ENCODE measurements around the gene ERICH3. TPM values are rescaled to one million over a fixed set of nuclear protein-coding genes. Genes with fewer than 3 reads are reported as not detected.
A peak's percentile ranks its signal among the peaks of the same experiment; 100 is the strongest.

The ERICH3 gene
- total RNA-seq, 1 experiment from 2014 or later = not detected

DNA sequence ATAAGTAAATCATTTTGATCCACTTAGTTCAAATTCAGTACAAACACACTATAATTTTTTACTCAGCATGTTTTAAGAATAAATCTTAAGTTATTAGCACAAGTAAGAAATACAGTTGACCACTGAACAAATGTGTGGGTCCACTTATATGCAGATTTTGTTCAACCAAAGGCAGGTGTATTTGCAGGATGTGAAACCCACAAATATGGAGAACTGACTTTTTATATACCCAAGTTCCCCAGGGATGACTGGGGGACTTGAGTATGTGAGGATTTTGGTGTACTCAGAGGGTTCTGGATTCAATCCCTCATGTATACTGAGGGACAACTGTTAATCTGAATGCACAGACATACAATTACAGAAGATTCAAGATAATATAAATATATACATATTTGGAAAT lies 25.7 kb upstream of the ERICH3 start:
- Histone ChIP-seq H3K9me3 (ENCODE audit: insufficient read depth, low read depth) (no peaks in the 10 kb centered on the region; the same call in 1 of the 2 replicates), H3F3A (ENCODE audit: insufficient read depth, low read depth) (no peaks in the 10 kb centered on the region), H3K27me3 (ENCODE audit: insufficient read depth, low read depth) (no peaks in the 10 kb centered on the region), H3K79me2 (ENCODE audit: low read depth) (no peaks in the 10 kb centered on the region), H4K20me1 (ENCODE audit: insufficient read depth) (no peaks in the 10 kb centered on the region), H3K27ac (no peak overlapping the region), H3K4me1 (replicated peaks; ENCODE audit: insufficient read depth) (no peaks in the 10 kb centered on the region), H3K36me3 (ENCODE audit: low read depth) (no peaks in the 10 kb centered on the region), H3K9me2 (ENCODE audit: insufficient read depth) (no peaks in the 10 kb centered on the region; the same call in 1 of the 2 replicates), H2AFZ (no peak overlapping the region), H3K4me3 (no peak overlapping the region), H3K4me2 (no peak overlapping the region)
- no peak for DNase-seq
- BruUV-seq (replicated peaks) = no TSS peak
- TF ChIP-seq, protein P1, sequence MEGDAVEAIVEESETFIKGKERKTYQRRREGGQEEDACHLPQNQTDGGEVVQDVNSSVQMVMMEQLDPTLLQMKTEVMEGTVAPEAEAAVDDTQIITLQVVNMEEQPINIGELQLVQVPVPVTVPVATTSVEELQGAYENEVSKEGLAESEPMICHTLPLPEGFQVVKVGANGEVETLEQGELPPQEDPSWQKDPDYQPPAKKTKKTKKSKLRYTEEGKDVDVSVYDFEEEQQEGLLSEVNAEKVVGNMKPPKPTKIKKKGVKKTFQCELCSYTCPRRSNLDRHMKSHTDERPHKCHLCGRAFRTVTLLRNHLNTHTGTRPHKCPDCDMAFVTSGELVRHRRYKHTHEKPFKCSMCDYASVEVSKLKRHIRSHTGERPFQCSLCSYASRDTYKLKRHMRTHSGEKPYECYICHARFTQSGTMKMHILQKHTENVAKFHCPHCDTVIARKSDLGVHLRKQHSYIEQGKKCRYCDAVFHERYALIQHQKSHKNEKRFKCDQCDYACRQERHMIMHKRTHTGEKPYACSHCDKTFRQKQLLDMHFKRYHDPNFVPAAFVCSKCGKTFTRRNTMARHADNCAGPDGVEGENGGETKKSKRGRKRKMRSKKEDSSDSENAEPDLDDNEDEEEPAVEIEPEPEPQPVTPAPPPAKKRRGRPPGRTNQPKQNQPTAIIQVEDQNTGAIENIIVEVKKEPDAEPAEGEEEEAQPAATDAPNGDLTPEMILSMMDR (conservative IDR thresholded peaks at IDR 0.05) = no peak
- TF ChIP-seq EZH2 (IDR thresholded peaks at IDR 0.05; ENCODE audit: low read depth) = no peak
- CTCF ChIA-PET = no interaction called here
- intact Hi-C loops (cut with micrococcal nuclease; ENCODE audit: unreplicated experiment) = no loop called here
- POLR2A ChIA-PET (ENCODE audit: unreplicated experiment) = no interaction called here

DNA sequence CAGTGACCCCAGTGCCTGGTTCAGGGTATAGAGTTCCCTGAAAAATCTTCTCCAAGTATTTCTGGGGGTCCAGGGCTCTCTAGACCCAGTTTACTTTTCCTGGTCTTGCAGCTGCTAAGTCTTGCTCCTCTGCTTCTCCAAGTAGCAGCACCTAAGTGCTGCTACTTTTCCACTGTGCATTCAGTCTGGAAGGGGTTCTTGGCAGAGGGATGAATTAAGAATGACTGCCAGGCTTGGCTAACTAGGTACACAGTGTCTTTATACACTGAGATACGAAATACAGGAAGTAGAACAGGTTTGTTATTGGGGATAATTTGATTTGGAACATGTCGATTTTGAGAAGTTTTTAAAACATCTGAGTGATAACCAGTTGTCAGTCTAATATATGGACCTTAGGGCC lies 24.2 kb upstream of the ERICH3 start:
- DNase-seq = no peak
- Histone ChIP-seq H4K20me1 (ENCODE audit: insufficient read depth) (no peaks in the 10 kb centered on the region), H3K4me1 (replicated peaks; ENCODE audit: insufficient read depth) (peaks cover 12% of the 10 kb centered on the region), H3K79me2 (ENCODE audit: low read depth) (no peaks in the 10 kb centered on the region), H3K36me3 (ENCODE audit: low read depth) (no peaks in the 10 kb centered on the region), H3K4me3 (no peak overlapping the region), H3K4me2 (no peak overlapping the region), H2AFZ (no peak overlapping the region), H3K27ac (no peak overlapping the region), H3K27me3 (ENCODE audit: insufficient read depth, low read depth) (no peaks in the 10 kb centered on the region), H3F3A (ENCODE audit: insufficient read depth, low read depth) (peaks cover 7% of the 10 kb centered on the region; the same call in 1 of the 2 replicates), H3K9me3 (ENCODE audit: insufficient read depth, low read depth) (no peaks in the 10 kb centered on the region), H3K9me2 (ENCODE audit: insufficient read depth) (no peaks in the 10 kb centered on the region; the same call in 1 of the 2 replicates)
- no peak for TF ChIP-seq EZH2 (IDR thresholded peaks at IDR 0.05; ENCODE audit: low read depth)
- ChIA-PET POLR2A (ENCODE audit: unreplicated experiment) (no interaction called here), CTCF (no interaction called here)
- no TSS peak for BruUV-seq (replicated peaks)
- intact Hi-C loops (cut with micrococcal nuclease; ENCODE audit: unreplicated experiment) = no loop called here

DNA sequence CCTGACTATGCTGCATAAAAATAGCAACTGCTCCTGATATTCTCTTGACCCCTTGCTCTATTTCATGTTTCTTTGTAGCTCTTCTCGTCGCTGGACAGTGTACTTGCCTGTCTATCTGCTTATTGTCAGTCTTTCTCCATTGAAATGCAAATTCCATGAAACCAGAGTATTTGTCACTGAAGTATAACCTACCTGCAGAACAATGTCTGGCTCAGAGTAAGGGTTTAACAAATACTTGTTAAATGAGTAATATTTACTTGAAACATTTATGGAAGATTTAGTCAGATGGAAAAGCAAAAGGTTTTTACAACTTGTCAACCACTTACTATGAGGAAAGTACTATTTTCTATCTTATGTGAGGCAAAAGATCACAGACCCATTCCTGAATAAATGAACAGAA lies 19.9 kb upstream of the ERICH3 start:
- Histone ChIP-seq H3K4me2 (peak overlapping the region; percentile 14), H3K27ac (peak overlapping the region; percentile 39), H3K27me3 (ENCODE audit: insufficient read depth, low read depth) (no peaks in the 10 kb centered on the region), H2AFZ (no peak overlapping the region), H3K36me3 (ENCODE audit: low read depth) (no peaks in the 10 kb centered on the region), H3F3A (ENCODE audit: insufficient read depth, low read depth) (peaks cover 7% of the 10 kb centered on the region; the same call in 1 of the 2 replicates), H3K9me3 (ENCODE audit: insufficient read depth, low read depth) (no peaks in the 10 kb centered on the region), H3K4me3 (no peak overlapping the region), H3K79me2 (ENCODE audit: low read depth) (no peaks in the 10 kb centered on the region), H3K9me2 (ENCODE audit: insufficient read depth) (no peaks in the 10 kb centered on the region), H4K20me1 (ENCODE audit: insufficient read depth) (no peaks in the 10 kb centered on the region), H3K4me1 (replicated peaks; ENCODE audit: insufficient read depth) (peaks cover 12% of the 10 kb centered on the region)
- peak; percentile 3 to 83 for DNase-seq
- POLR2A ChIA-PET (ENCODE audit: unreplicated experiment) = no interaction called here
- intact Hi-C loops (cut with micrococcal nuclease; ENCODE audit: unreplicated experiment) = loop anchor here (5.0 kb wide), 2 partner anchors 39 to 191 kb away; partner anchors contain the start of genes CRYZ and TYW3
- no TSS peak for BruUV-seq (replicated peaks)
- TF ChIP-seq, protein P1 (conservative IDR thresholded peaks at IDR 0.05) = no peak
- TF ChIP-seq EZH2 (IDR thresholded peaks at IDR 0.05; ENCODE audit: low read depth) = no peak
- CTCF ChIA-PET = no interaction called here

DNA sequence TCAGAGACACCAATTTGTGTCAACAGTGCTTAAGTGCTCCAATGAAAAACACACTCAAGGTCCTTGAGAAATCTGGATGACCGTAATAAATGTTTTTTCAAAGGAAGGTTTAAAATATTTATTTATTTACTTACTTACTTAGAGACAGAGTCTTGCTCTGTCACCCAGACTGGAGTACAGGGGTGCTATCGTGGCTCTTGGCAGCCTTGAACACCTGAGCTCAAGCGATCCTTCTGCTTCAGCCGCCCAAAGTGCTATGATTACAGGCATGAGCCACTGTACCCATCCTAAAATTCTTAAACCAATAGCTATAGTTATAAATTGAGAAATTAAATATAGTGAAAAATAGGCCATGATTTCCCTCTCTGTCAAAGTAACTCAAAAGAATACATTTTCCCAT lies 17.3 kb upstream of the ERICH3 start:
- Histone ChIP-seq H3K4me1 (replicated peaks; ENCODE audit: insufficient read depth) (peaks cover 12% of the 10 kb centered on the region), H3K4me2 (no peak overlapping the region), H3K9me2 (ENCODE audit: insufficient read depth) (no peaks in the 10 kb centered on the region), H3K9me3 (ENCODE audit: insufficient read depth, low read depth) (no peaks in the 10 kb centered on the region), H3K27me3 (ENCODE audit: insufficient read depth, low read depth) (no peaks in the 10 kb centered on the region), H3K36me3 (ENCODE audit: low read depth) (no peaks in the 10 kb centered on the region), H4K20me1 (ENCODE audit: insufficient read depth) (no peaks in the 10 kb centered on the region), H3K27ac (no peak overlapping the region), H3K79me2 (ENCODE audit: low read depth) (no peaks in the 10 kb centered on the region), H2AFZ (no peak overlapping the region), H3F3A (ENCODE audit: insufficient read depth, low read depth) (peaks cover 7% of the 10 kb centered on the region; the same call in 1 of the 2 replicates), H3K4me3 (no peak overlapping the region)
- no TSS peak for BruUV-seq (replicated peaks)
- DNase-seq = no peak
- ChIA-PET POLR2A (ENCODE audit: unreplicated experiment) (no interaction called here), CTCF (interaction anchor here (0.6 kb wide), 1 partner anchor 713 kb away, joined by 5 read pairs; no protein-coding TSS in a partner anchor)
- intact Hi-C loops (cut with micrococcal nuclease; ENCODE audit: unreplicated experiment) = loop anchor here (5.0 kb wide), 2 partner anchors 41 to 189 kb away; partner anchors contain the start of genes CRYZ and TYW3
- no peak for TF ChIP-seq EZH2 (IDR thresholded peaks at IDR 0.05; ENCODE audit: low read depth)
